Measurements from ENCODE around the gene ARFRP1.
A peak's percentile ranks its signal among the peaks of the same experiment; 100 is the strongest.

Gene ARFRP1

DNA sequence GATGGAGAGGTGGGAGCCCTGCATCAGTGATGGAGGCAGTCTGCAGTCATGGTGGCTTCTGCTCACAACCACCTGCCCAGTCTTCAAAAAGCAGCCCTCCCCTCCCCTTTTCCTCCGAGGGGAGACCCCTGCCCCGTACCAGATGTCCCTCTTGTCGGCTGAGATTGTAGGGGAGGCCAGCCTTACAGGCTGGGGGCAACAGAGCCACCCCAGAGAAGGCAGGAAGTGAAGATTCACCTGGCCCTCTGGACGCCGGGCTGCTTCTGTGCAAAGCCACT lies 6.8 kb downstream of the ARFRP1 start:
- DNase-seq, result no peak
- H3K4me3 Mint-ChIP-seq, result no peak overlapping the region
- H3K27me3 Mint-ChIP-seq (ENCODE audit: low read depth, poor library complexity), result no peaks in the 10 kb centered on the region
- H3K4me1 Mint-ChIP-seq, result peaks cover 24% of the 10 kb centered on the region
- no peak for TF ChIP-seq CTCF (IDR thresholded peaks at IDR 0.05)
- H3K27ac Mint-ChIP-seq, result no peak overlapping the region
- no peaks in the 10 kb centered on the region for H3K9me3 Mint-ChIP-seq
- peaks cover 7% of the 10 kb centered on the region for H3K36me3 Mint-ChIP-seq (ENCODE audit: low read depth)

GRCh38 chr20:63700199-63701050 lies 7.4 kb downstream of the ARFRP1 start:
- Mint-ChIP-seq H3K27ac (peak overlapping the region; percentile 61), H3K4me1 (peaks cover 24% of the 10 kb centered on the region), H3K27me3 (ENCODE audit: low read depth, poor library complexity) (no peaks in the 10 kb centered on the region), H3K9me3 (no peaks in the 10 kb centered on the region), H3K36me3 (ENCODE audit: low read depth) (peaks cover 7% of the 10 kb centered on the region), H3K4me3 (no peak overlapping the region)
- no peak for TF ChIP-seq CTCF (IDR thresholded peaks at IDR 0.05)
- DNase-seq, result no peak

GRCh38 chr20:63699466-63700198 lies 8.1 kb downstream of the ARFRP1 start:
- Mint-ChIP-seq H3K27ac (no peak overlapping the region), H3K36me3 (ENCODE audit: low read depth) (peaks cover under 1% of the 10 kb centered on the region), H3K4me1 (peaks cover 24% of the 10 kb centered on the region), H3K9me3 (no peaks in the 10 kb centered on the region), H3K27me3 (ENCODE audit: low read depth, poor library complexity) (no peaks in the 10 kb centered on the region), H3K4me3 (no peak overlapping the region)
- peak; percentile 65 for DNase-seq
- no peak for TF ChIP-seq CTCF (IDR thresholded peaks at IDR 0.05)

- DNase-seq, result no peak
- H3K9me3 Mint-ChIP-seq, result peaks cover under 1% of the 10 kb centered on the region
- H3K27ac Mint-ChIP-seq, result no peak overlapping the region
- no peak for TF ChIP-seq CTCF (IDR thresholded peaks at IDR 0.05)
- no peak overlapping the region for H3K4me3 Mint-ChIP-seq
- peaks cover 24% of the 10 kb centered on the region for H3K4me1 Mint-ChIP-seq
- peaks cover 1% of the 10 kb centered on the region for H3K36me3 Mint-ChIP-seq (ENCODE audit: low read depth)
- H3K27me3 Mint-ChIP-seq (ENCODE audit: low read depth, poor library complexity), result no peaks in the 10 kb centered on the region
Measured at GRCh38 chr20:63698739-63699465, 8.9 kb downstream of the ARFRP1 start.

DNA sequence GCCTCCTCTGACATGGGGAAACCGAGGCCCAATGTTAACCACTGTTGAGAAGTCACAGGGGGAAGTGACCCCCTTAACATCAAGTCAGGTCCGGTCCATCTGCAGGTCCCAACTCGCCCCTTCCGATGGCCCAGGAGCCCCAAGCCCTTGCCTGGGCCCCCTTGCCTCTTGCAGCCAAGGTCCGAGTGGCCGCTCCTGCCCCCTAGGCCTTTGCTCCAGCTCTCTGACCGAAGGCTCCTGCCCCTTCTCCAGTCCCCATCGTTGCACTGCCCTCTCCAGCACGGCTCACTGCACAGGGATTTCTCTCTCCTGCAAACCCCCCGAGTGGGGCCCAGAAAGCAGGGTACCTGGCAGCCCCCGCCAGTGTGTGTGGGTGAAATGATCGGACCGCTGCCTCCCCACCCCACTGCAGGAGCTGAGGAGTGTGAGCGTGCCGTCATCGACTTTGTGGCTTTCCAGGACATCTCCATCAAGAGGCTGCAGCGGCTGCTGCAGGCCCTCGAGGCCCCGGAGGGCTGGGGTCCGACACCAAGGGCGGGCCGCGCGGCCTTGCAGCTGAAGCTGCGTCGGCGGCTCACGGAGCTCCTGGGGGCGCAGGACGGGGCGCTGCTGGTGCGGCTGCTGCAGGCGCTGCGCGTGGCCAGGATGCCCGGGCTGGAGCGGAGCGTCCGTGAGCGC lies 9.8 kb downstream of the ARFRP1 start:
- H3K36me3 Mint-ChIP-seq (ENCODE audit: low read depth), result peaks cover 5% of the 10 kb centered on the region
- H3K27ac Mint-ChIP-seq, result no peak overlapping the region
- H3K4me3 Mint-ChIP-seq, result peak overlapping the region; percentile 18
- peaks cover 24% of the 10 kb centered on the region for H3K4me1 Mint-ChIP-seq
- no peak for DNase-seq
- H3K9me3 Mint-ChIP-seq, result peaks cover 3% of the 10 kb centered on the region
- no peak for TF ChIP-seq CTCF (IDR thresholded peaks at IDR 0.05)
- H3K27me3 Mint-ChIP-seq (ENCODE audit: low read depth, poor library complexity), result no peaks in the 10 kb centered on the region

Data from nephron progenitor cell (in vitro differentiated cells).